Fibroblast of lung (primary cell): ENCODE results near the gene CUBN. TPM values are rescaled to one million over a fixed set of nuclear protein-coding genes. Genes with fewer than 3 reads are reported as not detected.
A peak's percentile ranks its signal among the peaks of the same experiment; 100 is the strongest.

ENCODE experiments used
- DNase-seq, 2 donors: peaks; one replicate each; pipeline versions ENCODE4 v3.0.0 to v3.0.0-alpha.2; 2010; ENCODE audit warnings: low read depth in 2 of 2
- H2AFZ ChIP-seq: 2 replicates; pipeline ENCODE4 v1.5.1; 2012; ENCODE audit warnings: low read length, control low read depth, inconsistent platforms
- H3K27ac ChIP-seq: 2 replicates; pipeline ENCODE4 v1.5.1; 2011; ENCODE audit warnings: low read length, control low read depth; ENCODE audit not compliant: insufficient read depth
- H3K27me3 ChIP-seq: 2 replicates; pipeline ENCODE4 v1.5.1; 2011; ENCODE audit warnings: mild to moderate bottlenecking, low read length; ENCODE audit not compliant: control insufficient read depth, insufficient read depth
- H3K36me3 ChIP-seq: 2 replicates; pipeline ENCODE4 v1.5.1; 2011; ENCODE audit warnings: low read length; ENCODE audit not compliant: control insufficient read depth, insufficient read depth
- H3K4me1 ChIP-seq: 2 replicates; pipeline ENCODE4 v1.5.1; 2011; ENCODE audit warnings: low read length; ENCODE audit not compliant: control insufficient read depth, insufficient read depth; ENCODE audit errors: extremely low read depth
- H3K4me2 ChIP-seq: 2 replicates; pipeline ENCODE4 v1.5.1; 2011; ENCODE audit warnings: low read length, control low read depth; ENCODE audit not compliant: insufficient read depth; ENCODE audit errors: extremely low read depth
- H3K4me3 ChIP-seq, 4 experiments: fragments of 200-600 bp in 1 of 4; sonication (generic) in 1 of 4; replicated peaks in 1 of 4; 2 replicates each; pipeline ENCODE4 v1.5.1; 2011 to 2016; ENCODE audit warnings: low read length in 4 of 4, low read depth in 3 of 4, mild to moderate bottlenecking in 3 of 4, control low read depth in 2 of 4, inconsistent platforms in 1 of 4, mixed read lengths in 1 of 4; ENCODE audit not compliant: insufficient read depth in 1 of 4; ENCODE audit errors: control extremely low read depth in 1 of 4
- H3K79me2 ChIP-seq: 2 replicates; pipeline ENCODE4 v1.5.1; 2012; ENCODE audit warnings: mild to moderate bottlenecking, low read length, inconsistent platforms; ENCODE audit not compliant: control insufficient read depth, insufficient read depth
- H3K9ac ChIP-seq: 2 replicates; pipeline ENCODE4 v1.5.1; 2011; ENCODE audit warnings: mild to moderate bottlenecking, low read length, control low read depth; ENCODE audit not compliant: insufficient read depth
- H3K9me3 ChIP-seq: 2 replicates; pipeline ENCODE4 v1.5.1; 2012; ENCODE audit warnings: low read depth, low read length; ENCODE audit not compliant: control insufficient read depth, insufficient read depth
- H4K20me1 ChIP-seq: 2 replicates; pipeline ENCODE4 v1.5.1; 2011; ENCODE audit warnings: low read length; ENCODE audit not compliant: control insufficient read depth, insufficient read depth; ENCODE audit errors: extremely low read depth
- EZH2 ChIP-seq: IDR thresholded peaks from 2 replicates; pipeline ENCODE4 v1.5.1; 2012; ENCODE audit warnings: low read length, control low read depth, mild to moderate bottlenecking; ENCODE audit errors: missing control alignments
- polyA plus RNA-seq, 2 donors: library from polyadenylated mRNA; depleted of rRNA in 1 of 2; stranded (reverse) in 1 of 2; unstranded in 1 of 2; fragments of >200 nt; gene quantifications; 2 replicates each; pipeline ENCODE4 v1.2.1, GENCODE V29; 2011 to 2012; ENCODE audit warnings: missing spikeins in 1 of 2
- total RNA-seq: library from RNA; depleted of rRNA; stranded (reverse); fragments of >200 nt; gene quantifications from 2 replicates; pipeline ENCODE4 v1.2.1, GENCODE V29; 2014
- TF ChIP-seq, protein P1 (sequence below), 2 donors: IDR thresholded peaks in 1 of 2; conservative IDR thresholded peaks in 1 of 2; 1 replicate in 1 of 2; 2 replicates in 1 of 2; pipeline ENCODE4 v1.5.1; 2011 to 2012; ENCODE audit warnings: low read length in 2 of 2, control low read depth in 1 of 2, inconsistent platforms in 1 of 2, low read depth in 1 of 2, mild to moderate bottlenecking in 1 of 2

CUBN gene
- total and polyA plus RNA-seq, 2 donors (not counting 1 experiment from before 2014, with no cell fraction given) = 1.3 to 1.5 TPM

DNA sequence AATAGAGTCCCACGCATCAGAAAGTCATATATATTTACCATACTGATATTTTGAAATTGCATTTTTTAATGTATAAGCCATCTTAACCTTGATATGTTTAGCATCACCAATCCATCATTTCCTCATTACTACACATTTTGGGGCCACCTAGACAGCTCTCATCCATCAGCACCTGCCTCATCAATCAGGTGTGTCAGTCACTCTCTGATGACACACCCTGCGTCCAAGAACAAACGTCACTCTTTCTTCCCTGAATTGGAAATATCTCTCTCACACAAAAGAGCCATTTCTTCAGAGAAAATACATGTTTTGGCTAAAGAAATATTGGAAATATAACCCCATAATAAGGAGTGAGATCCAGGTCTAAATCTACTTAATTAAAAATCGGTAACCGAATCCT lies 273.5 kb downstream of the CUBN start:
- Histone ChIP-seq H2AFZ (no peak overlapping the region), H3K4me3 (no peak overlapping the region), H3K36me3 (no peaks in the 10 kb centered on the region), H3K27me3 (no peaks in the 10 kb centered on the region), H3K79me2 (no peaks in the 10 kb centered on the region), H3K27ac (no peak overlapping the region), H3K9me3 (no peaks in the 10 kb centered on the region), H3K4me2 (no peak overlapping the region), H3K9ac (no peak overlapping the region), H3K4me1 (no peaks in the 10 kb centered on the region), H4K20me1 (no peaks in the 10 kb centered on the region)
- peak in 1 of 2 donors; percentile 41 for DNase-seq
- TF ChIP-seq, protein P1, sequence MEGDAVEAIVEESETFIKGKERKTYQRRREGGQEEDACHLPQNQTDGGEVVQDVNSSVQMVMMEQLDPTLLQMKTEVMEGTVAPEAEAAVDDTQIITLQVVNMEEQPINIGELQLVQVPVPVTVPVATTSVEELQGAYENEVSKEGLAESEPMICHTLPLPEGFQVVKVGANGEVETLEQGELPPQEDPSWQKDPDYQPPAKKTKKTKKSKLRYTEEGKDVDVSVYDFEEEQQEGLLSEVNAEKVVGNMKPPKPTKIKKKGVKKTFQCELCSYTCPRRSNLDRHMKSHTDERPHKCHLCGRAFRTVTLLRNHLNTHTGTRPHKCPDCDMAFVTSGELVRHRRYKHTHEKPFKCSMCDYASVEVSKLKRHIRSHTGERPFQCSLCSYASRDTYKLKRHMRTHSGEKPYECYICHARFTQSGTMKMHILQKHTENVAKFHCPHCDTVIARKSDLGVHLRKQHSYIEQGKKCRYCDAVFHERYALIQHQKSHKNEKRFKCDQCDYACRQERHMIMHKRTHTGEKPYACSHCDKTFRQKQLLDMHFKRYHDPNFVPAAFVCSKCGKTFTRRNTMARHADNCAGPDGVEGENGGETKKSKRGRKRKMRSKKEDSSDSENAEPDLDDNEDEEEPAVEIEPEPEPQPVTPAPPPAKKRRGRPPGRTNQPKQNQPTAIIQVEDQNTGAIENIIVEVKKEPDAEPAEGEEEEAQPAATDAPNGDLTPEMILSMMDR (conservative IDR thresholded peaks at IDR 0.05 in 1 of 2, IDR thresholded peaks at IDR 0.05 in 1 of 2; ENCODE audit: low read depth in 1 of 2, low read length in 2 of 2) = no peak
- TF ChIP-seq EZH2 = no peak

DNA sequence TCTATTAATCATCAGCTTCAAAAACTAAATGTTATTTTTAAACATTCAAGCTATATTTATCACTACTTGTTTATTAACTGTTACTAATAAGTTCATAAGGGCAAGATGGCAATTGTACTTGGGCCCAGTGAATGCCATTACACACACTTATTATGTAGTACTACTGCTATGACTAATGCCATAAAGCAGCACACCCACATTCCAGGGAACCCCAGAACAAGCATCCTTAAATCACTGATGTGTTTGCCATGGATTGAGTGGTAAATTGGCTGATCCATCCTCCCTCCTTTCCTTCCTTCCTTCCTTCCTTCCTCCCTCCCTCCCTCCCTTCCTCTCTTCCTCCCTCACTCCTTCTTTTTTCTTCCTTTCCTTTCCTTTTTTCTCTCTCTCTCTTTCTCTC lies 275.0 kb downstream of the CUBN start:
- DNase-seq = peak; percentile 46 to 61

DNA sequence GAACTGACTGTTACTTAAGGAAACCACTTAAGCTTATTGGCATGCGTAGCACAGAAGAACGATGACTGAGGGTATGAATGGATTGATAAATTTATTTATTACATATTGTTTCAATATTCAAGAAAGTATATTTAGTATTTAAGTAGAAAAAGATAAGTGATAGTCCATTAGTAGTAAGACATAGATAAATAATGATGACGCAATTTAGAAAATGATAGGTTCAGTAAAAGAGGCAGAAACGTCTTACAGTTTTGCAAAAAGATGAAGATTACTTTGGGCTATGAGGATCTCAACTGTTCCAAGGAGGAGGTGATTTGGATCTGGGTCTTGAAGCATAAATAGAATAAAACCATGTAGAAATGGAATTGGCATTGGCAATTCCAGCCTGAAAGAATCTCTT lies 275.8 kb downstream of the CUBN start:
- TF ChIP-seq, protein P1 (conservative IDR thresholded peaks at IDR 0.05 in 1 of 2, IDR thresholded peaks at IDR 0.05 in 1 of 2; ENCODE audit: low read depth in 1 of 2, low read length in 2 of 2) = no peak
- TF ChIP-seq EZH2 = no peak
- H3K27me3 ChIP-seq = no peaks in the 10 kb centered on the region
- H3K9me3 ChIP-seq = no peaks in the 10 kb centered on the region
- no peak overlapping the region for H2AFZ ChIP-seq
- H3K4me3 ChIP-seq = no peak overlapping the region
- H3K79me2 ChIP-seq = no peaks in the 10 kb centered on the region
- H3K27ac ChIP-seq = no peak overlapping the region
- H3K4me2 ChIP-seq = no peak overlapping the region
- no peak for DNase-seq
- no peaks in the 10 kb centered on the region for H4K20me1 ChIP-seq
- no peak overlapping the region for H3K9ac ChIP-seq
- H3K36me3 ChIP-seq = no peaks in the 10 kb centered on the region
- no peaks in the 10 kb centered on the region for H3K4me1 ChIP-seq

More for the DNA sequence above, 275.0 kb downstream of the CUBN start:
- no peaks in the 10 kb centered on the region for H3K79me2 ChIP-seq
- no peaks in the 10 kb centered on the region for H3K36me3 ChIP-seq
- no peak for TF ChIP-seq EZH2
- TF ChIP-seq, protein P1 (conservative IDR thresholded peaks at IDR 0.05 in 1 of 2, IDR thresholded peaks at IDR 0.05 in 1 of 2; ENCODE audit: low read depth in 1 of 2, low read length in 2 of 2) = no peak
- H3K27ac ChIP-seq = no peak overlapping the region
- no peaks in the 10 kb centered on the region for H4K20me1 ChIP-seq
- no peaks in the 10 kb centered on the region for H3K9me3 ChIP-seq
- H2AFZ ChIP-seq = no peak overlapping the region
- no peaks in the 10 kb centered on the region for H3K27me3 ChIP-seq
- no peak overlapping the region for H3K9ac ChIP-seq
- no peak overlapping the region for H3K4me3 ChIP-seq
- no peak overlapping the region for H3K4me2 ChIP-seq
- no peaks in the 10 kb centered on the region for H3K4me1 ChIP-seq
